Keratinocyte (primary cell): Measurements from ENCODE around the gene C19orf25.

Source experiments
- EZH2 ChIP-seq: IDR thresholded peaks from one replicate; pipeline ENCODE4 v1.6.1; 2012; ENCODE audit warnings: inconsistent platforms, mild to moderate bottlenecking, low read length, moderate library complexity
- TF ChIP-seq, protein P1 (sequence below), 3 experiments: IDR thresholded peaks in 1 of 3; conservative IDR thresholded peaks in 1 of 3; optimal IDR thresholded peaks in 1 of 3; 2 replicates in 2 of 3; 3 replicates in 1 of 3; pipeline versions ENCODE3 to v1.5.1; 2011; ENCODE audit warnings: low read length in 3 of 3, mild to moderate bottlenecking in 3 of 3, moderate library complexity in 2 of 3, control low read depth in 1 of 3, inconsistent platforms in 1 of 3; ENCODE audit not compliant: insufficient read depth in 2 of 3; ENCODE audit errors: extremely low read depth in 1 of 3

- TF ChIP-seq, protein P1, sequence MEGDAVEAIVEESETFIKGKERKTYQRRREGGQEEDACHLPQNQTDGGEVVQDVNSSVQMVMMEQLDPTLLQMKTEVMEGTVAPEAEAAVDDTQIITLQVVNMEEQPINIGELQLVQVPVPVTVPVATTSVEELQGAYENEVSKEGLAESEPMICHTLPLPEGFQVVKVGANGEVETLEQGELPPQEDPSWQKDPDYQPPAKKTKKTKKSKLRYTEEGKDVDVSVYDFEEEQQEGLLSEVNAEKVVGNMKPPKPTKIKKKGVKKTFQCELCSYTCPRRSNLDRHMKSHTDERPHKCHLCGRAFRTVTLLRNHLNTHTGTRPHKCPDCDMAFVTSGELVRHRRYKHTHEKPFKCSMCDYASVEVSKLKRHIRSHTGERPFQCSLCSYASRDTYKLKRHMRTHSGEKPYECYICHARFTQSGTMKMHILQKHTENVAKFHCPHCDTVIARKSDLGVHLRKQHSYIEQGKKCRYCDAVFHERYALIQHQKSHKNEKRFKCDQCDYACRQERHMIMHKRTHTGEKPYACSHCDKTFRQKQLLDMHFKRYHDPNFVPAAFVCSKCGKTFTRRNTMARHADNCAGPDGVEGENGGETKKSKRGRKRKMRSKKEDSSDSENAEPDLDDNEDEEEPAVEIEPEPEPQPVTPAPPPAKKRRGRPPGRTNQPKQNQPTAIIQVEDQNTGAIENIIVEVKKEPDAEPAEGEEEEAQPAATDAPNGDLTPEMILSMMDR (optimal IDR thresholded peaks at IDR 0.05 in 1 of 3, IDR thresholded peaks at IDR 0.05 in 1 of 3, conservative IDR thresholded peaks at IDR 0.05 in 1 of 3; ENCODE audit: extremely low read depth in 1 of 3, insufficient read depth in 2 of 3, low read length in 3 of 3) = no peak
- no peak for TF ChIP-seq EZH2
These were observed 25.1 kb upstream of the C19orf25 start for GRCh38 chr19:1503925-1504773.
